Coronary artery (tissue), 2 donors: ENCODE data around the gene C3orf18.
"Not testable (repeated sequence)": the region's sequence is repeated elsewhere in the genome, so short reads cannot be mapped to it uniquely, and the experiment has no call there.

Source experiments
- DNase-seq: peaks from one replicate; pipeline ENCODE4 v3.0.0-alpha.2; 2017; ENCODE audit warnings: low spot score
- H3K27ac ChIP-seq, 2 donors: fragments of 200-600 bp; sonication (generic); one replicate each; pipeline ENCODE4 v1.5.1; 2016 to 2019
- H3K4me3 ChIP-seq: fragments of 200-600 bp; sonication (generic); 2 replicates; pipeline ENCODE4 v1.5.1; 2016; ENCODE audit warnings: mild to moderate bottlenecking, moderate library complexity
- CTCF ChIP-seq: fragments of 200-600 bp; sonication (generic); IDR thresholded peaks from one replicate; pipeline ENCODE4 v1.5.1; 2019; ENCODE audit warnings: antibody characterized with exemption

Gene C3orf18

GRCh38 chr3:50520849-50521248, 46.7 kb downstream of the C3orf18 start:
- no peak overlapping the region for H3K27ac ChIP-seq
- no peak overlapping the region for H3K4me3 ChIP-seq
- DNase-seq: no peak
- TF ChIP-seq CTCF: no peak

GRCh38 chr3:50519471-50520089, 48.0 kb downstream of the C3orf18 start:
- no peak for DNase-seq
- H3K4me3 ChIP-seq: no peak overlapping the region
- peak; percentile 67 for TF ChIP-seq CTCF
- no peak overlapping the region for H3K27ac ChIP-seq

- no peak overlapping the region for H3K4me3 ChIP-seq
- DNase-seq: no peak
These were observed 49.1 kb downstream of the C3orf18 start for GRCh38 chr3:50518436-50518835.

GRCh38 chr3:50517721-50518206, 49.8 kb downstream of the C3orf18 start:
- TF ChIP-seq CTCF: no peak
- no peak for DNase-seq
- Histone ChIP-seq H3K27ac (no peak overlapping the region), H3K4me3 (no peak overlapping the region)

More at GRCh38 chr3:50518436-50518835, 49.1 kb downstream of the C3orf18 start:
- no peak for TF ChIP-seq CTCF
- H3K27ac ChIP-seq: no peak overlapping the region

GRCh38 chr3:50516440-50516871, 51.1 kb downstream of the C3orf18 start:
- DNase-seq: no peak
- no peak overlapping the region for H3K4me3 ChIP-seq

GRCh38 chr3:50515565-50516439, 51.7 kb downstream of the C3orf18 start:
- no peak for DNase-seq
- Histone ChIP-seq H3K4me3 (peak overlapping the region; percentile 62), H3K27ac (peak overlapping the region in 1 of 2 donors; percentile 47)
- TF ChIP-seq CTCF: no peak

More at GRCh38 chr3:50516440-50516871, 51.1 kb downstream of the C3orf18 start:
- no peak for TF ChIP-seq CTCF
- H3K27ac ChIP-seq: peak overlapping the region in 1 of 2 donors; percentile 47

- H3K4me3 ChIP-seq, DNase-seq, H3K27ac ChIP-seq: not testable (repeated sequence)
These were observed 54.6 kb downstream of the C3orf18 start for GRCh38 chr3:50512908-50513307.
